ENCODE results near the gene ZAR1L.
"Not testable (repeated sequence)": the region's sequence is repeated elsewhere in the genome, so short reads cannot be mapped to it uniquely, and the experiment has no call there.

The ZAR1L gene, protein sequence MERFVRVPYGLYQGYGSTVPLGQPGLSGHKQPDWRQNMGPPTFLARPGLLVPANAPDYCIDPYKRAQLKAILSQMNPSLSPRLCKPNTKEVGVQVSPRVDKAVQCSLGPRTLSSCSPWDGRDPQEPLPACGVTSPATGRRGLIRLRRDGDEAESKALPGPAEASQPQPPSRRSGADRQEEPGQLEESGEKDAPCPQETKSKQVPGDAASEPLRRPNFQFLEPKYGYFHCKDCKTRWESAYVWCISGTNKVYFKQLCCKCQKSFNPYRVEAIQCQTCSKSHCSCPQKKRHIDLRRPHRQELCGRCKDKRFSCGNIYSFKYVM

DNA sequence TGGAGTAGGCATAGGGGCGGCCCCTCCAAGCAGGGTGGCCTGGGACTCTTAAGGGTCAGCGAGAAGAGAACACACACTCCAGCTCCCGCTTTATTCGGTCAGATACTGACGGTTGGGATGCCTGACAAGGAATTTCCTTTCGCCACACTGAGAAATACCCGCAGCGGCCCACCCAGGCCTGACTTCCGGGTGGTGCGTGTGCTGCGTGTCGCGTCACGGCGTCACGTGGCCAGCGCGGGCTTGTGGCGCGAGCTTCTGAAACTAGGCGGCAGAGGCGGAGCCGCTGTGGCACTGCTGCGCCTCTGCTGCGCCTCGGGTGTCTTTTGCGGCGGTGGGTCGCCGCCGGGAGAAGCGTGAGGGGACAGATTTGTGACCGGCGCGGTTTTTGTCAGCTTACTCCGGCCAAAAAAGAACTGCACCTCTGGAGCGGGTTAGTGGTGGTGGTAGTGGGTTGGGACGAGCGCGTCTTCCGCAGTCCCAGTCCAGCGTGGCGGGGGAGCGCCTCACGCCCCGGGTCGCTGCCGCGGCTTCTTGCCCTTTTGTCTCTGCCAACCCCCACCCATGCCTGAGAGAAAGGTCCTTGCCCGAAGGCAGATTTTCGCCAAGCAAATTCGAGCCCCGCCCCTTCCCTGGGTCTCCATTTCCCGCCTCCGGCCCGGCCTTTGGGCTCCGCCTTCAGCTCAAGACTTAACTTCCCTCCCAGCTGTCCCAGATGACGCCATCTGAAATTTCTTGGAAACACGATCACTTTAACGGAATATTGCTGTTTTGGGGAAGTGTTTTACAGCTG, at the start of gene ZAR1L, which contains the start of gene BRCA2:
TSS of gene ZAR1L (minus strand) at position 126 of the 790 bp plus-strand sequence. CDS start 3,438 bp downstream, outside the sequence.
TSS of gene BRCA2 (plus strand) at position 271 of the 790 bp plus-strand sequence. CDS start 953 bp downstream, outside the sequence.
- DNase-seq (ENCODE audit: low spot score): peak; percentile 89
- in situ Hi-C loops (cut with MboI; ENCODE audit: low sequenced_read_pairs, unreplicated experiment): loop anchor here (10.0 kb wide), 2 partner anchors 291 to 401 kb away; no protein-coding TSS in a partner anchor
- TF ChIP-seq, protein P1, sequence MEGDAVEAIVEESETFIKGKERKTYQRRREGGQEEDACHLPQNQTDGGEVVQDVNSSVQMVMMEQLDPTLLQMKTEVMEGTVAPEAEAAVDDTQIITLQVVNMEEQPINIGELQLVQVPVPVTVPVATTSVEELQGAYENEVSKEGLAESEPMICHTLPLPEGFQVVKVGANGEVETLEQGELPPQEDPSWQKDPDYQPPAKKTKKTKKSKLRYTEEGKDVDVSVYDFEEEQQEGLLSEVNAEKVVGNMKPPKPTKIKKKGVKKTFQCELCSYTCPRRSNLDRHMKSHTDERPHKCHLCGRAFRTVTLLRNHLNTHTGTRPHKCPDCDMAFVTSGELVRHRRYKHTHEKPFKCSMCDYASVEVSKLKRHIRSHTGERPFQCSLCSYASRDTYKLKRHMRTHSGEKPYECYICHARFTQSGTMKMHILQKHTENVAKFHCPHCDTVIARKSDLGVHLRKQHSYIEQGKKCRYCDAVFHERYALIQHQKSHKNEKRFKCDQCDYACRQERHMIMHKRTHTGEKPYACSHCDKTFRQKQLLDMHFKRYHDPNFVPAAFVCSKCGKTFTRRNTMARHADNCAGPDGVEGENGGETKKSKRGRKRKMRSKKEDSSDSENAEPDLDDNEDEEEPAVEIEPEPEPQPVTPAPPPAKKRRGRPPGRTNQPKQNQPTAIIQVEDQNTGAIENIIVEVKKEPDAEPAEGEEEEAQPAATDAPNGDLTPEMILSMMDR (IDR thresholded peaks at IDR 0.05; ENCODE audit: borderline replicate concordance, control extremely low read depth, extremely low read depth, insufficient read depth, missing control alignments): no peak

DNA sequence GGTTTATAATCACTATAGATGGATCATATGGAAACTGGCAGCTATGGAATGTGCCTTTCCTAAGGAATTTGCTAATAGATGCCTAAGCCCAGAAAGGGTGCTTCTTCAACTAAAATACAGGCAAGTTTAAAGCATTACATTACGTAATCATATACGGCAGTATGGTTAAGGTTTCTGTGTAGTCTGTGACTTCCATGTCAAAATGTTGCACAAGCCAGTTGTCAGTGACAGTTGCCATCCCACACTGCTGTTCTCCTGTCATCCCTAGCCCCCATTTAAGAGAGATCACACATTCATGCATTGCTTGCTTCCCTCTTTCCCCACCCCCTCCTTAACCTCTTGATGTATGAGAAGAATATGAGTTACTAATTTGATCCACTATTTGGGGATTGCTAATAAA, 47.4 kb upstream of the ZAR1L start:
- in situ Hi-C loops (cut with MboI; ENCODE audit: low sequenced_read_pairs, unreplicated experiment): no loop called here
- DNase-seq (ENCODE audit: low spot score): no peak
- TF ChIP-seq, protein P1 (IDR thresholded peaks at IDR 0.05; ENCODE audit: borderline replicate concordance, control extremely low read depth, extremely low read depth, insufficient read depth, missing control alignments): no peak

DNA sequence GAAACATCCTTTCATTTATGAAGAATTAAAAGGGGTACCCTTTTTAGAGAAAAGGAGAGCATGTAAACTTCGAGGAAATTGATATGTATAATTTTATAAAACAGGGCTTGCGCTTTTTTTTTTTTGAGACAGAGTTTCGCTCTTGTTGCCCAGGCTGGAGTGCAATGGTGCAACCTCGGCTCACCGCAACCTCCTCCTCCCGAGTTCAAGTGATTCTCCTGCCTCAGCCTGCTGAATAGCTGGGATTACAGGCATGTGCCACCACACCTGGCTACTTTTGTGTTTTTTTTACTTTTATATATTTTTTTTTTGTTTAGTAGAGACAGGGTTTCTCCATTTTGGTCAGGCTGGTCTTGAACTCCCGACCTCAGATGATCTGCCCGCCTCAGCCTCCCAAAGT, 40.8 kb upstream of the ZAR1L start:
- in situ Hi-C loops (cut with MboI; ENCODE audit: low sequenced_read_pairs, unreplicated experiment); DNase-seq (ENCODE audit: low spot score): not testable (repeated sequence)

DNA sequence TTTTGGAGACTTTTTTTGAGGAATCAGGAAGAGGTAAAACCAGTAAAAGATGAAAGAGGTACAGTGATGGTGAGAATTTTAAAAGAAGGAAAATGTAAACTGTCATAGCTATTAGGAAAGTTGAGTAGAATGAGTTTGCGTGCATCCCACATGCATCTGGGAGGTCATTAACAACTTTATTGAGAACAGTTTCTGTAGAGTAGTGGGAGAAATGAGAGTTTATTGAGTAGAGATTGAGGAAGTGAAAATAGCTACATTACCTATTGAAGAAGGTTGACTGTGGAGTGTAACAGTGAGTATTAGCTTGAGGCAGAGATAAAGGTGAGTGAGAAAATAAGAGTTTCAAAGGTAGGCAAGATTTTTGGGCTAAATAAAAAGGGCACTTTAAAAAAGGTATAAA, 38.9 kb upstream of the ZAR1L start:
- TF ChIP-seq, protein P1 (IDR thresholded peaks at IDR 0.05; ENCODE audit: borderline replicate concordance, control extremely low read depth, extremely low read depth, insufficient read depth, missing control alignments): no peak
- peak; percentile 24 for DNase-seq (ENCODE audit: low spot score)
- in situ Hi-C loops (cut with MboI; ENCODE audit: low sequenced_read_pairs, unreplicated experiment): no loop called here

DNA sequence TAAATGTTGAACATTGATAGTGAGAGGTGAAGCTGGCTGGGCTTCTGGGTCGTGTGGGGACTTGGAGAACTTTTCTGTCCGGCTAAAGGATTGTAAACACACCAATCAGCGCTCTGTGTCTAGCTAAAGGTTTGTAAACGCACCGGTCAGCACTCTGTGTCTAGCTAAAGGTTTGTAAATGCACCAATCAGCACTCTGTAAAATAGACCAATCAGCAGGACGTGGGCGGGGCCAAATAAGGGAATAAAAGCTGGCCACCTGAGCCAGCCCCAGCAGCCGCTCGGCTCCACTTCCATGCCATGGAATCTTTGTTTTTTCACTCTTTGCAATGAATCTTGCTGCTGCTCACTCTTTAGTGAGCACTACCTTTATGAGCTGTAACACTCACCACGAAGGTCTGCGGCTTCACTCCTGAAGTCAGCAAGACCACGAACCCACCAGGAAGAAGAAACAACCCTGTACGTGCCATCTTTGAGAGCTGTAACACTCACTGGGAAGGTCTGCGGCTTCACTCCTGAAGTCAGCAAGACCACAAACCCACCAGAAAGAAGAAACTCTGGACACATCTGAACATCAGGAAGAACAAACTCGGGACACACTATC, 35.8 kb upstream of the ZAR1L start:
- DNase-seq (ENCODE audit: low spot score); in situ Hi-C loops (cut with MboI; ENCODE audit: low sequenced_read_pairs, unreplicated experiment): not testable (repeated sequence)

DNA sequence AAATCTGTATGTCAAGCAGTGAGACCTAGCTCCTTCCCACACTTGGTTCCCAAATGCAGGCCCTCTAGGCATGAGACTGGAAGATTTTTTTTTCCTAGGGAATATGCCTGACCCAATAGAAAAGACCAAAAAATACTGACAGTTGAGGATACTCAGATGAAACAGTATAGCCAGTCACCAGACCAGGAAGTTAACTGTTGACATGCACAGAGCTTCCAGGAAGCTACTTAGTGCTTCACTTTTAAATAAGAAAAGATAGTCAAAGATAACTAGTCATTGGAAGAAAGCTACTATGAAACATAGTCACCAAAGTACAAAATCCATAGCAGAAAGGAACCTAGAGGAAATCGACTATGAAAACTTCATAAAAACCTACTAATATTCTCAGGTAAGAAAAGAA, 32.5 kb upstream of the ZAR1L start:
- DNase-seq (ENCODE audit: low spot score): no peak
- TF ChIP-seq, protein P1 (IDR thresholded peaks at IDR 0.05; ENCODE audit: borderline replicate concordance, control extremely low read depth, extremely low read depth, insufficient read depth, missing control alignments): no peak
- in situ Hi-C loops (cut with MboI; ENCODE audit: low sequenced_read_pairs, unreplicated experiment): no loop called here

DNA sequence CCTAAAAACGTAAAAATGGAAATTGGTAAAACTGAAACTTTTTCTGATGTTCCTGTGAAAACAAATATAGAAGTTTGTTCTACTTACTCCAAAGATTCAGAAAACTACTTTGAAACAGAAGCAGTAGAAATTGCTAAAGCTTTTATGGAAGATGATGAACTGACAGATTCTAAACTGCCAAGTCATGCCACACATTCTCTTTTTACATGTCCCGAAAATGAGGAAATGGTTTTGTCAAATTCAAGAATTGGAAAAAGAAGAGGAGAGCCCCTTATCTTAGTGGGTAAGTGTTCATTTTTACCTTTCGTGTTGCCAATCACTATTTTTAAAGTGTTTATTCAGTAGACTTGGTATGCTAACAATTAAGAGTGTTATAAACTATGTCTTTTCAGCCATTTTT, 25.8 kb upstream of the ZAR1L start:
- no peak for DNase-seq (ENCODE audit: low spot score)
- in situ Hi-C loops (cut with MboI; ENCODE audit: low sequenced_read_pairs, unreplicated experiment): no loop called here
- TF ChIP-seq, protein P1 (IDR thresholded peaks at IDR 0.05; ENCODE audit: borderline replicate concordance, control extremely low read depth, extremely low read depth, insufficient read depth, missing control alignments): no peak

Data from GM13976 (cell line).